ENCODE data around the gene UBE2H. TPM values are rescaled to one million over a fixed set of nuclear protein-coding genes. Genes with fewer than 3 reads are reported as not detected.

UBE2H gene
- total and polyA plus RNA-seq, 2 of the 4 experiments (the other 2 are of a cell fraction) = 34.6 to 49.4 TPM

GRCh38 chr7:129862682-129863081, 90.1 kb downstream of the UBE2H start:
- in situ Hi-C loops (cut with MboI; ENCODE audit: low sequenced_read_pairs) = no loop called here
- no peak overlapping the region for H3K27ac ChIP-seq (ENCODE audit: insufficient read depth, low read length)
- intact Hi-C loops (cut with micrococcal nuclease) = no loop called here
- H3K9ac ChIP-seq (ENCODE audit: low read depth, low read length) = no peak overlapping the region
- no peak overlapping the region for H2BK15ac ChIP-seq (ENCODE audit: low read depth, low read length)
- 0 out of 2 replicates have a peak overlapping the region, but pooled peaks have one; percentile 24 for H3K14ac ChIP-seq (replicated peaks; ENCODE audit: low read depth, low read length)
- POLR2A ChIA-PET (ENCODE audit: unreplicated experiment) = no interaction called here
- peaks cover 23% of the 10 kb centered on the region for H3K4me1 ChIP-seq (ENCODE audit: control insufficient read depth, insufficient read depth, low read length)
- H3K9me1 ChIP-seq (ENCODE audit: insufficient read depth, low read length) = peaks cover 6% of the 10 kb centered on the region
- H2AFZ ChIP-seq (replicated peaks; ENCODE audit: low read length, poor library complexity) = no peak overlapping the region
- H2BK20ac ChIP-seq (ENCODE audit: low read depth, low read length) = no peak overlapping the region; the same call in 1 of the 2 replicates
- no peak overlapping the region for H3K4me2 ChIP-seq (ENCODE audit: low read depth, low read length)
- no peaks in the 10 kb centered on the region for H3K9me3 ChIP-seq (ENCODE audit: control insufficient read depth, insufficient read depth, low read length)
- H2BK120ac ChIP-seq (ENCODE audit: low read depth, low read length) = peak overlapping the region; percentile 9; the same call in 1 of the 2 replicates
- peak overlapping the region; percentile 41; the same call in 1 of the 2 replicates for H3K4ac ChIP-seq (ENCODE audit: low read depth, low read length)
- ATAC-seq (ENCODE audit: low read depth) (no peak), DNase-seq (no peak)
- H4K20me1 ChIP-seq (ENCODE audit: insufficient read depth, low read length) = peaks cover 16% of the 10 kb centered on the region; the same call in 1 of the 2 replicates
- H3K4me3 ChIP-seq (ENCODE audit: insufficient read depth, low read depth, low read length) = no peak overlapping the region
- no peak overlapping the region for H2BK5ac ChIP-seq (ENCODE audit: low read depth, low read length, poor library complexity, severe bottlenecking)
- BruUV-seq (replicated peaks) = no TSS peak
- H2AK9ac ChIP-seq (replicated peaks; ENCODE audit: low read depth, low read length, poor library complexity) = no peak overlapping the region
- CTCF ChIA-PET = no interaction called here
- peaks cover 2% of the 10 kb centered on the region for H3K36me3 ChIP-seq (ENCODE audit: control insufficient read depth, insufficient read depth, low read length)
- peak overlapping the region; percentile 48 for H2AK5ac ChIP-seq (ENCODE audit: low read depth, low read length)
- H3K56ac ChIP-seq (ENCODE audit: extremely low read depth, insufficient read depth, low read length) = no peak overlapping the region
- no peak overlapping the region for H4K5ac ChIP-seq (ENCODE audit: low read depth, low read length)
- H4K91ac ChIP-seq (ENCODE audit: insufficient read depth, low read depth, low read length) = no peak overlapping the region
- H3K27me3 ChIP-seq (ENCODE audit: control insufficient read depth, insufficient read depth, low read length) = no peaks in the 10 kb centered on the region
- dilution Hi-C loops (cut with HindIII; ENCODE audit: low sequenced_read_pairs, unreplicated experiment) = no loop called here
- TF ChIP-seq MAFK (IDR thresholded peaks at IDR 0.05; ENCODE audit: low read depth, low read length) (no peak), CEBPB (IDR thresholded peaks at IDR 0.05; ENCODE audit: low read depth, low read length) (no peak), POLR2A (IDR thresholded peaks at IDR 0.05; ENCODE audit: low read depth, low read length) (no peak), FOS (IDR thresholded peaks at IDR 0.05; ENCODE audit: low read depth, low read length) (no peak), CTCF (conservative IDR thresholded peaks at IDR 0.05; ENCODE audit: low read depth, low read length) (no peak), ELK1 (IDR thresholded peaks at IDR 0.05; ENCODE audit: borderline replicate concordance, low read depth, low read length) (no peak), RAD21 (IDR thresholded peaks at IDR 0.05; ENCODE audit: low read length) (no peak), RCOR1 (IDR thresholded peaks at IDR 0.05; ENCODE audit: insufficient replicate concordance, low read length) (no peak), CHD1 (IDR thresholded peaks at IDR 0.05; ENCODE audit: low read depth, low read length) (no peak), MAZ (IDR thresholded peaks at IDR 0.05; ENCODE audit: borderline replicate concordance, low read depth, low read length) (no peak), USF2 (IDR thresholded peaks at IDR 0.05; ENCODE audit: low read depth, low read length) (no peak), NFE2L2 (IDR thresholded peaks at IDR 0.05; ENCODE audit: low read depth, low read length) (no peak), BHLHE40 (IDR thresholded peaks at IDR 0.05; ENCODE audit: low read depth, low read length) (no peak)
- H3K79me1 ChIP-seq (ENCODE audit: low read depth in 1 of 2, low read length in 2 of 2) = peaks cover 37 to 70% of the 10 kb centered on the region in 2 experiments
- peak overlapping the region; percentile 45; the same call in 1 of the 2 replicates for H3K23ac ChIP-seq (ENCODE audit: low read depth, low read length)
- no peak overlapping the region for H3K18ac ChIP-seq (ENCODE audit: low read depth, low read length)
- WGBS, 2 experiments (ENCODE audit: extremely low coverage in 2 of 2, insufficient read length in 1 of 2) = 60% methylated on average over 2 of the region's 3 CpGs; no CpG with 5 or more reads in 1 of the 2 experiments
- no peak overlapping the region for H4K8ac ChIP-seq (ENCODE audit: low read depth in 2 of 2, low read length in 2 of 2)

Data from IMR-90 (cell line).